Endothelial cell of umbilical vein (primary cell): Measurements from ENCODE around the gene PHACTR1. TPM values are rescaled to one million over a fixed set of nuclear protein-coding genes. Genes with fewer than 3 reads are reported as not detected.

Experiments used
- BruUV-seq: library from RNA; stranded (reverse); fragments of 400-500 nt; replicated peaks from 2 replicates; lab custom pipeline; 2021; lab: Mats Ljungman, UMichigan
- CTCF ChIA-PET: fragments of 300-600, 350-600 bp; sonication (Branson Sonifier 250); formaldehyde crosslinking; loops from one replicate; lab custom pipeline; 2021; ENCODE audit warnings: antibody characterized with exemption, inconsistent platforms; lab: Charles Lee
- POLR2A ChIA-PET: fragments of 300-600, 350-600 bp; sonication (Branson Sonifier 250); formaldehyde crosslinking; loops from one replicate; lab custom pipeline; 2021; ENCODE audit warnings: antibody characterized with exemption, inconsistent platforms; lab: Charles Lee
- DNase-seq: peaks from one replicate; pipeline ENCODE4 v3.0.0-alpha.2; 2011; ENCODE audit warnings: low read depth, low spot score
- FAIRE-seq: peaks from 2 replicates; lab custom pipeline; 2011; peaks lifted over from hg19 to GRCh38; lab: Jason Lieb, UNC
- H2AFZ ChIP-seq: 2 replicates; pipeline ENCODE4 v1.6.0; 2012; ENCODE audit warnings: low read depth, low read length, control low read depth, inconsistent platforms
- H3K27ac ChIP-seq: 2 replicates; pipeline ENCODE4 v1.5.1; 2011; ENCODE audit warnings: low read depth, mild to moderate bottlenecking, control low read depth, low read length, moderate library complexity; ENCODE audit not compliant: insufficient read depth
- H3K27me3 ChIP-seq, 2 experiments: 2 replicates each; pipeline versions ENCODE4 v1.6.0 to v1.6.1; 2011; ENCODE audit warnings: low read length in 2 of 2, mixed read lengths in 1 of 2; ENCODE audit not compliant: control insufficient read depth in 2 of 2, insufficient read depth in 2 of 2
- H3K36me3 ChIP-seq, 2 experiments: 2 replicates in 1 of 2; 3 replicates in 1 of 2; pipeline ENCODE4 v1.5.1; 2011; ENCODE audit warnings: low read length in 2 of 2, mild to moderate bottlenecking in 1 of 2, moderate library complexity in 1 of 2; ENCODE audit not compliant: control insufficient read depth in 2 of 2, insufficient read depth in 2 of 2; ENCODE audit errors: extremely low read depth in 1 of 2
- H3K4me1 ChIP-seq: 3 replicates; pipeline ENCODE4 v1.5.1; 2011; ENCODE audit warnings: mild to moderate bottlenecking, low read length; ENCODE audit not compliant: control insufficient read depth, insufficient read depth; ENCODE audit errors: extremely low read depth
- H3K4me2 ChIP-seq: 2 replicates; pipeline ENCODE4 v1.6.1; 2011; ENCODE audit warnings: low read length, control low read depth, mixed read lengths; ENCODE audit not compliant: insufficient read depth
- H3K4me3 ChIP-seq, 3 experiments: fragments of 200-600 bp in 1 of 3; sonication (generic), shearing (Covaris generic) in 1 of 3; replicated peaks in 1 of 3; 2 replicates each; pipeline ENCODE4 v1.5.1; 2011 to 2016; ENCODE audit warnings: control low read depth in 3 of 3, low read length in 3 of 3, mild to moderate bottlenecking in 2 of 3, inconsistent platforms in 1 of 3, low read depth in 1 of 3, moderate library complexity in 1 of 3; ENCODE audit not compliant: insufficient read depth in 1 of 3
- H3K79me2 ChIP-seq: 2 replicates; pipeline ENCODE4 v1.6.0; 2012; ENCODE audit warnings: low read length, inconsistent platforms; ENCODE audit not compliant: control insufficient read depth, insufficient read depth
- H3K9ac ChIP-seq: replicated peaks from 2 replicates; pipeline ENCODE3; 2011; ENCODE audit warnings: low read length, control low read depth; ENCODE audit not compliant: insufficient read depth; ENCODE audit errors: extremely low read depth
- H3K9me1 ChIP-seq: replicated peaks from 3 replicates; pipeline ENCODE4 v1.6.0; 2011; ENCODE audit warnings: mild to moderate bottlenecking, low read length; ENCODE audit not compliant: control insufficient read depth, insufficient read depth; ENCODE audit errors: extremely low read depth
- H3K9me3 ChIP-seq: replicated peaks from 2 replicates; pipeline ENCODE4 v1.5.1; 2012; ENCODE audit warnings: low read length, inconsistent platforms; ENCODE audit not compliant: control insufficient read depth, insufficient read depth
- H4K20me1 ChIP-seq: replicated peaks from 2 replicates; pipeline ENCODE3; 2011; ENCODE audit warnings: mild to moderate bottlenecking, low read length; ENCODE audit not compliant: control insufficient read depth, insufficient read depth; ENCODE audit errors: extremely low read depth
- EZH2 ChIP-seq: IDR thresholded peaks from 2 replicates; pipeline ENCODE4 v1.6.1; 2012; ENCODE audit warnings: borderline replicate concordance, low read depth, mild to moderate bottlenecking, moderate library complexity, low read length, inconsistent platforms; ENCODE audit not compliant: severe bottlenecking
- FOS ChIP-seq: IDR thresholded peaks from 2 replicates; pipeline ENCODE4 v1.6.1; 2011; ENCODE audit warnings: mild to moderate bottlenecking, low read length, moderate library complexity, borderline replicate concordance; ENCODE audit not compliant: insufficient read depth
- GATA2 ChIP-seq: IDR thresholded peaks from 2 replicates; pipeline ENCODE4 v1.7.0; 2011; ENCODE audit warnings: low read depth, mild to moderate bottlenecking, moderate library complexity, mixed read lengths, low read length; ENCODE audit not compliant: insufficient read length, insufficient read depth
- JUN ChIP-seq: IDR thresholded peaks from 2 replicates; pipeline ENCODE4 v1.6.1; 2011; ENCODE audit warnings: borderline replicate concordance, low read depth; ENCODE audit not compliant: insufficient read length, insufficient read depth
- MYC ChIP-seq: IDR thresholded peaks from one replicate; pipeline ENCODE4 v1.6.1; 2011; ENCODE audit warnings: mild to moderate bottlenecking, low read depth, low read length
- POLR2AphosphoS5 ChIP-seq: IDR thresholded peaks from 2 replicates; pipeline ENCODE4 v1.6.1; 2012; ENCODE audit warnings: low read depth, mild to moderate bottlenecking, control low read depth, low read length, moderate library complexity; ENCODE audit not compliant: insufficient read depth
- dilution Hi-C: fragments of 300-500 bp; cut with MboI; formaldehyde crosslinking; loops from one replicate; pipeline ENCODE4 v1.15.0; 2019; ENCODE audit warnings: low sequenced_read_pairs; ENCODE audit not compliant: extremely low pct_ligation_motif_present
- intact Hi-C: fragments of 100-400 bp; cut with micrococcal nuclease; formaldehyde crosslinking; loops from one replicate; pipeline ENCODE4 v1.10.0; 2022
- polyA plus RNA-seq, 4 experiments: library from polyadenylated mRNA; depleted of rRNA in 3 of 4; stranded (reverse) in 3 of 4; unstranded in 1 of 4; fragments of >200 nt; gene quantifications; 2 replicates each; pipeline versions ENCODE4 v1.2.1 to v1.2.3, GENCODE V29; 2011 to 2012; ENCODE audit warnings: missing spikeins in 1 of 4
- total RNA-seq: library from RNA; stranded (reverse); gene quantifications from 2 replicates; pipeline ENCODE4 v1.2.3, GENCODE V29; 2021
- TF ChIP-seq, protein P1 (sequence below): IDR thresholded peaks from 2 replicates; pipeline ENCODE4 v1.6.1; 2011; ENCODE audit not compliant: insufficient read depth, insufficient read length
- TF ChIP-seq, protein P2 (sequence below), 2 donors: IDR thresholded peaks; 1 replicate in 1 of 2; 2 replicates in 1 of 2; pipeline ENCODE4 v1.5.1; 2011; ENCODE audit warnings: low read length in 2 of 2, mild to moderate bottlenecking in 2 of 2, moderate library complexity in 2 of 2, control low read depth in 1 of 2, inconsistent platforms in 1 of 2, low read depth in 1 of 2; ENCODE audit not compliant: insufficient read depth in 1 of 2; ENCODE audit errors: extremely low read depth in 1 of 2

Gene PHACTR1
- total and polyA plus RNA-seq, 2 donors (not counting 3 experiments of a cell fraction or from before 2014, with no cell fraction given): 2.4 to 23.2 TPM

DNA sequence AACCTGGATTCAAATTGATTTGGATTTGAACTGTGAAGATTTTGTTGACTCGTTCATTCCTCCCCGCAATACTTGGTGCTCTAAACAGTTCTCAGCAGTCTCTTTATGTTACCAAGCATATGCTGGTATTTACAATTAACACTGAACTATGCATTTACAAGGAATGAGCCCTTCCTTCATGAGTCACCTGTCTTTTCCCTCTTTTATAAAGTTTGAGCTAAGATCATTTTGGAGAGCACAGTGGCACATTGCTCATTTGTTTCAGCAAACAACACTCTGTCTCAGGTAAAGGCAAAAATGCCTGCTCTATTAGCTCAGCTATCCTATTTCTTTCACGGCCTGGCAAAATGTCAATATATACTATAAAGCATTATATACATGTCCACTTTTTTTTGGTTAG, 285.4 kb downstream of the PHACTR1 start:
- no peak overlapping the region for H3K27ac ChIP-seq
- DNase-seq: no peak
- POLR2A ChIA-PET: no interaction called here
- no peak overlapping the region for H3K9ac ChIP-seq
- no peaks in the 10 kb centered on the region for H3K36me3 ChIP-seq
- no peak overlapping the region for H2AFZ ChIP-seq
- dilution Hi-C loops: no loop called here
- H3K9me3 ChIP-seq: no peaks in the 10 kb centered on the region
- H3K4me1 ChIP-seq: no peaks in the 10 kb centered on the region
- H3K4me2 ChIP-seq: no peak overlapping the region
- no peaks in the 10 kb centered on the region for H3K79me2 ChIP-seq
- H4K20me1 ChIP-seq: no peaks in the 10 kb centered on the region
- CTCF ChIA-PET: interaction anchor here (0.6 to 1.2 kb wide), 3 partner anchors 30 to 89 kb away, joined by 3 read pairs; no protein-coding TSS in a partner anchor
- no peak for FAIRE-seq
- H3K4me3 ChIP-seq: no peak overlapping the region
- H3K27me3 ChIP-seq: no peaks in the 10 kb centered on the region
- TF ChIP-seq, protein P1, sequence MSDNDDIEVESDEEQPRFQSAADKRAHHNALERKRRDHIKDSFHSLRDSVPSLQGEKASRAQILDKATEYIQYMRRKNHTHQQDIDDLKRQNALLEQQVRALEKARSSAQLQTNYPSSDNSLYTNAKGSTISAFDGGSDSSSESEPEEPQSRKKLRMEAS: no peak
- TF ChIP-seq EZH2: no peak
- TF ChIP-seq, protein P2, sequence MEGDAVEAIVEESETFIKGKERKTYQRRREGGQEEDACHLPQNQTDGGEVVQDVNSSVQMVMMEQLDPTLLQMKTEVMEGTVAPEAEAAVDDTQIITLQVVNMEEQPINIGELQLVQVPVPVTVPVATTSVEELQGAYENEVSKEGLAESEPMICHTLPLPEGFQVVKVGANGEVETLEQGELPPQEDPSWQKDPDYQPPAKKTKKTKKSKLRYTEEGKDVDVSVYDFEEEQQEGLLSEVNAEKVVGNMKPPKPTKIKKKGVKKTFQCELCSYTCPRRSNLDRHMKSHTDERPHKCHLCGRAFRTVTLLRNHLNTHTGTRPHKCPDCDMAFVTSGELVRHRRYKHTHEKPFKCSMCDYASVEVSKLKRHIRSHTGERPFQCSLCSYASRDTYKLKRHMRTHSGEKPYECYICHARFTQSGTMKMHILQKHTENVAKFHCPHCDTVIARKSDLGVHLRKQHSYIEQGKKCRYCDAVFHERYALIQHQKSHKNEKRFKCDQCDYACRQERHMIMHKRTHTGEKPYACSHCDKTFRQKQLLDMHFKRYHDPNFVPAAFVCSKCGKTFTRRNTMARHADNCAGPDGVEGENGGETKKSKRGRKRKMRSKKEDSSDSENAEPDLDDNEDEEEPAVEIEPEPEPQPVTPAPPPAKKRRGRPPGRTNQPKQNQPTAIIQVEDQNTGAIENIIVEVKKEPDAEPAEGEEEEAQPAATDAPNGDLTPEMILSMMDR (IDR thresholded peaks at IDR 0.05; ENCODE audit: extremely low read depth in 1 of 2, insufficient read depth in 1 of 2, low read depth in 1 of 2, low read length in 2 of 2): no peak
- TF ChIP-seq POLR2AphosphoS5: no peak
- no peak for TF ChIP-seq MYC
- TF ChIP-seq FOS: peak; percentile 8
- TF ChIP-seq JUN: no peak
- no peak for TF ChIP-seq GATA2
- BruUV-seq: no TSS peak
- intact Hi-C loops: no loop called here
- H3K9me1 ChIP-seq: no peaks in the 10 kb centered on the region
